ENCODE data around the gene EEF1AKMT1.

The EEF1AKMT1 gene

DNA sequence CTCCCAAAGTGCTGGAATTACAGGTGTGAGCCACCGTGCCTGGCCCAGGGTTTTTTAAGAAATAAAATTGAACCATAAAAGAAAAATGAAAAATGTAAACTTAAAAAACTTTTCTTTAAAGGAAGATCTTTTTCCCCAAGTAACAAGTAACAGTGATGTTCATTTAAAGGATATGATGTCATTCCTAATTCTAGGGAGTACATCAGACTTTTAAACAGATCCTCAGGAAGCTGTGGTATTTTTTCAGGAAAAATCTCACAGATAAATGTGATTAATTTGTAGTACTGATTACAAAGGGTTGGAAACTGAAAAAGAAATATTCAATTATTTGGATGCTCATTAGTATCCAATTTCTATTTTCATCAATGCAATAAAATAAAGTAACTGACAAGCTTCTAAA lies 14.6 kb upstream of the EEF1AKMT1 start:
- TF ChIP-seq, protein P1, sequence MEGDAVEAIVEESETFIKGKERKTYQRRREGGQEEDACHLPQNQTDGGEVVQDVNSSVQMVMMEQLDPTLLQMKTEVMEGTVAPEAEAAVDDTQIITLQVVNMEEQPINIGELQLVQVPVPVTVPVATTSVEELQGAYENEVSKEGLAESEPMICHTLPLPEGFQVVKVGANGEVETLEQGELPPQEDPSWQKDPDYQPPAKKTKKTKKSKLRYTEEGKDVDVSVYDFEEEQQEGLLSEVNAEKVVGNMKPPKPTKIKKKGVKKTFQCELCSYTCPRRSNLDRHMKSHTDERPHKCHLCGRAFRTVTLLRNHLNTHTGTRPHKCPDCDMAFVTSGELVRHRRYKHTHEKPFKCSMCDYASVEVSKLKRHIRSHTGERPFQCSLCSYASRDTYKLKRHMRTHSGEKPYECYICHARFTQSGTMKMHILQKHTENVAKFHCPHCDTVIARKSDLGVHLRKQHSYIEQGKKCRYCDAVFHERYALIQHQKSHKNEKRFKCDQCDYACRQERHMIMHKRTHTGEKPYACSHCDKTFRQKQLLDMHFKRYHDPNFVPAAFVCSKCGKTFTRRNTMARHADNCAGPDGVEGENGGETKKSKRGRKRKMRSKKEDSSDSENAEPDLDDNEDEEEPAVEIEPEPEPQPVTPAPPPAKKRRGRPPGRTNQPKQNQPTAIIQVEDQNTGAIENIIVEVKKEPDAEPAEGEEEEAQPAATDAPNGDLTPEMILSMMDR (IDR thresholded peaks at IDR 0.05; ENCODE audit: low read depth, low read length, poor library complexity, severe bottlenecking) = no peak
- no peak for TF ChIP-seq EZH2phosphoT487 (IDR thresholded peaks at IDR 0.05; ENCODE audit: borderline replicate concordance, low read length)
- no peaks in the 10 kb centered on the region for H3K4me1 ChIP-seq (ENCODE audit: control insufficient read depth, low read length)
- H3K27me3 ChIP-seq (ENCODE audit: control insufficient read depth, low read length) = no peaks in the 10 kb centered on the region
- H3F3A ChIP-seq (ENCODE audit: control insufficient read depth, insufficient read depth) = peaks cover 5% of the 10 kb centered on the region; the same call in 1 of the 2 replicates
- H3K4me3 ChIP-seq (ENCODE audit: low read length) = no peak overlapping the region
- no peak overlapping the region for H3K27ac ChIP-seq (ENCODE audit: low read depth, low read length)
- H3K79me2 ChIP-seq (ENCODE audit: control insufficient read depth, low read length) = no peaks in the 10 kb centered on the region
- H3K9me3 ChIP-seq (ENCODE audit: control insufficient read depth, insufficient read depth, low read length) = no peaks in the 10 kb centered on the region
- no peaks in the 10 kb centered on the region for H3K9me2 ChIP-seq (replicated peaks; ENCODE audit: control insufficient read depth, low read length)
- no peaks in the 10 kb centered on the region for H4K20me1 ChIP-seq (ENCODE audit: control insufficient read depth, insufficient read depth, low read depth, low read length)
- H3K4me2 ChIP-seq (ENCODE audit: low read length) = no peak overlapping the region
- H3K36me3 ChIP-seq (ENCODE audit: control insufficient read depth, low read length) = peaks cover 54% of the 10 kb centered on the region

DNA sequence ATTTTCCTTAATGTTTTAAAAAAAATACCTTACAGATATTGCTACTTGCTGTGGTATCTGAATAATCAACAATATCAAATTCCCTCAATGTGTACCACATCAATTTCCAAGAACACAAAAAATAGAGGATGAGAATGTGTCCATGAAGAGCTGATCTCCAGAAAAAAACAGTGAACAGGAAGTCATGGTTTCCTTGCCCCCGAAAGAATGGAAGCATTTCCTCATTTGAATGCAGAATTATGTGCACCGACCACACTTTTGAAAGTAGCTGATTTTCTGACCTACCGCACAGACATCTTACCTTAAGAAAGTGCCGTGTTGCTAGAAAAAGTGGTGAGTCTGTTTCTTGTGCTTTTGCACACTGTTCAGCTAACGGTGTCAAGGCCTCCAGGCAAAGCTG lies 13.4 kb upstream of the EEF1AKMT1 start:
- TF ChIP-seq EZH2phosphoT487 (IDR thresholded peaks at IDR 0.05; ENCODE audit: borderline replicate concordance, low read length) = no peak
- TF ChIP-seq, protein P1 (IDR thresholded peaks at IDR 0.05; ENCODE audit: low read depth, low read length, poor library complexity, severe bottlenecking) = no peak
- no peak overlapping the region for H3K4me2 ChIP-seq (ENCODE audit: low read length)
- H3K4me1 ChIP-seq (ENCODE audit: control insufficient read depth, low read length) = no peaks in the 10 kb centered on the region
- no peaks in the 10 kb centered on the region for H3K9me2 ChIP-seq (replicated peaks; ENCODE audit: control insufficient read depth, low read length)
- no peaks in the 10 kb centered on the region for H4K20me1 ChIP-seq (ENCODE audit: control insufficient read depth, insufficient read depth, low read depth, low read length)
- H3F3A ChIP-seq (ENCODE audit: control insufficient read depth, insufficient read depth) = peaks cover 5% of the 10 kb centered on the region; the same call in 1 of the 2 replicates
- peaks cover 62% of the 10 kb centered on the region for H3K36me3 ChIP-seq (ENCODE audit: control insufficient read depth, low read length)
- H3K4me3 ChIP-seq (ENCODE audit: low read length) = no peak overlapping the region
- no peak overlapping the region for H3K27ac ChIP-seq (ENCODE audit: low read depth, low read length)
- no peaks in the 10 kb centered on the region for H3K79me2 ChIP-seq (ENCODE audit: control insufficient read depth, low read length)
- H3K27me3 ChIP-seq (ENCODE audit: control insufficient read depth, low read length) = no peaks in the 10 kb centered on the region
- no peaks in the 10 kb centered on the region for H3K9me3 ChIP-seq (ENCODE audit: control insufficient read depth, insufficient read depth, low read length)

DNA sequence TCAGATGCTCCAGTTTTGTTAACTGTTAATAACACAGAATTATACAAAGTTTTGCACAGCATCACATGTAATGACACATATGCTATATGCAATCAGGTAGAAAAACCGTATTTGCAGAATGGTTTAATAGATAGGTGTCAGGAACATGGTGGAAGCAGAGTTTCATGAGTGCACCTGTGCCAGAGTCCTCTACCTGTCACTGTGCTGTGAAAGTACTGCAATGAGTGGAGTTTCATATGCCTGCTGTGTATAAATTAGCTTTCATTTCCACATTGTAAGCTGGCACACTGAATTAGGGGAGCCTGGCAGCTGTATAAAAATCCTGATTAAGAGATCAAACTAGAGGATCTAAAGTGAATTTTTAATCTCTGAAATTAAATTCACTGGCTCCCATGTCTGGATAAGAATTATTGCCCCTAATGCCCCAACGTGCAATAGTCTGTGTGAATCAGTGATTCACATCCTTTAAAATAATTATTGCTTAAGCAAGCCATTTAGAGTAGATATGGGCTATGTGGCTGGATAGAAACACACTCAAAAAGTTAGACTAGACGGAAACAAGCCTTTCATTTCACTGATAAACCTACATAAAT lies 8.5 kb upstream of the EEF1AKMT1 start:
- H3K79me2 ChIP-seq (ENCODE audit: control insufficient read depth, low read length) = no peaks in the 10 kb centered on the region
- no peaks in the 10 kb centered on the region for H4K20me1 ChIP-seq (ENCODE audit: control insufficient read depth, insufficient read depth, low read depth, low read length)
- no peak overlapping the region for H3K4me3 ChIP-seq (ENCODE audit: low read length)
- no peaks in the 10 kb centered on the region for H3K9me3 ChIP-seq (ENCODE audit: control insufficient read depth, insufficient read depth, low read length)
- no peaks in the 10 kb centered on the region for H3K27me3 ChIP-seq (ENCODE audit: control insufficient read depth, low read length)
- H3K9me2 ChIP-seq (replicated peaks; ENCODE audit: control insufficient read depth, low read length) = no peaks in the 10 kb centered on the region
- no peaks in the 10 kb centered on the region for H3K4me1 ChIP-seq (ENCODE audit: control insufficient read depth, low read length)
- TF ChIP-seq EZH2phosphoT487 (IDR thresholded peaks at IDR 0.05; ENCODE audit: borderline replicate concordance, low read length) = no peak
- TF ChIP-seq, protein P1 (IDR thresholded peaks at IDR 0.05; ENCODE audit: low read depth, low read length, poor library complexity, severe bottlenecking) = no peak
- H3K27ac ChIP-seq (ENCODE audit: low read depth, low read length) = no peak overlapping the region
- peaks cover 58% of the 10 kb centered on the region for H3K36me3 ChIP-seq (ENCODE audit: control insufficient read depth, low read length)
- H3F3A ChIP-seq (ENCODE audit: control insufficient read depth, insufficient read depth) = peaks cover 3% of the 10 kb centered on the region; the same call in 1 of the 2 replicates
- no peak overlapping the region for H3K4me2 ChIP-seq (ENCODE audit: low read length)
